ENCODE data around the gene BANK1.

DNA sequence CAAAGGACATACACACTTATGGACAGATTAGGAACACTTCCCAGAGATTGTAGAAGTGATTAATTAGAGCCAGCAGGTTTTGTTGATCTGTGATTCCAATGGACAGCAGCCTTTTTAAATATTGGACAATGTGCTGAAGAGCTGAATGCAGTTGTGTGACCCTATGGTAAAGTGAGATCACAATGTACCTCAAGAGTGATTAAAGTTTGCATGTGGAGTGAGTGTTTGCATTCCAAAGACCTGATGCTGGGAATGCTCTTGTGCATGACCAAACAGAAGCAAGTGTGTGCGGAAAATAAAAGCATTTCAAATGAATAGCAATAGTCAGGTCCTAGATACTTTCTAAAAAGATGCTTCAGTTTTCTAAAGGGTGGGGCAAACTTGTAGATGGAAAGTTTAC is 154.1 kb downstream of the BANK1 start:
- TF ChIP-seq EZH2 (IDR thresholded peaks at IDR 0.05; ENCODE audit: low read depth), result no peak
- TF ChIP-seq, protein P1, sequence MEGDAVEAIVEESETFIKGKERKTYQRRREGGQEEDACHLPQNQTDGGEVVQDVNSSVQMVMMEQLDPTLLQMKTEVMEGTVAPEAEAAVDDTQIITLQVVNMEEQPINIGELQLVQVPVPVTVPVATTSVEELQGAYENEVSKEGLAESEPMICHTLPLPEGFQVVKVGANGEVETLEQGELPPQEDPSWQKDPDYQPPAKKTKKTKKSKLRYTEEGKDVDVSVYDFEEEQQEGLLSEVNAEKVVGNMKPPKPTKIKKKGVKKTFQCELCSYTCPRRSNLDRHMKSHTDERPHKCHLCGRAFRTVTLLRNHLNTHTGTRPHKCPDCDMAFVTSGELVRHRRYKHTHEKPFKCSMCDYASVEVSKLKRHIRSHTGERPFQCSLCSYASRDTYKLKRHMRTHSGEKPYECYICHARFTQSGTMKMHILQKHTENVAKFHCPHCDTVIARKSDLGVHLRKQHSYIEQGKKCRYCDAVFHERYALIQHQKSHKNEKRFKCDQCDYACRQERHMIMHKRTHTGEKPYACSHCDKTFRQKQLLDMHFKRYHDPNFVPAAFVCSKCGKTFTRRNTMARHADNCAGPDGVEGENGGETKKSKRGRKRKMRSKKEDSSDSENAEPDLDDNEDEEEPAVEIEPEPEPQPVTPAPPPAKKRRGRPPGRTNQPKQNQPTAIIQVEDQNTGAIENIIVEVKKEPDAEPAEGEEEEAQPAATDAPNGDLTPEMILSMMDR (conservative IDR thresholded peaks at IDR 0.05), result no peak

All from PC-9 (cell line).